Esophagus squamous epithelium (tissue), 5 donors: Measurements from ENCODE around the gene ADAMTS12. TPM values are rescaled to one million over a fixed set of nuclear protein-coding genes. Genes with fewer than 3 reads are reported as not detected.

ENCODE experiments used
- DNase-seq: peaks from one replicate; lab custom pipeline; 2025; lab: John Stamatoyannopoulos, UW
- H3K27ac ChIP-seq, 4 donors: fragments of 200-600 bp; sonication (generic); one replicate each; pipeline ENCODE4 v1.5.1; 2016 to 2019; ENCODE audit warnings: mild to moderate bottlenecking in 1 of 4
- H3K27me3 ChIP-seq, 4 donors: fragments of 200-600 bp; sonication (generic); 1 replicate in 3 of 4; 2 replicates in 1 of 4; pipeline versions ENCODE4 v1.5.1 to v1.6.0; 2017 to 2021; ENCODE audit warnings: antibody characterized with exemption in 1 of 4
- H3K36me3 ChIP-seq, 3 donors: fragments of 200-600 bp; sonication (generic); one replicate each; pipeline ENCODE4 v1.5.1; 2016 to 2019
- H3K4me1 ChIP-seq, 3 donors: fragments of 200-600 bp; sonication (generic); one replicate each; pipeline ENCODE4 v1.5.1; 2017 to 2019
- H3K4me3 ChIP-seq, 4 donors: fragments of 200-600 bp; sonication (generic); 1 replicate in 3 of 4; 2 replicates in 1 of 4; pipeline ENCODE4 v1.5.1; 2016 to 2019; ENCODE audit warnings: mild to moderate bottlenecking in 2 of 4, moderate library complexity in 1 of 4
- H3K9me3 ChIP-seq, 3 donors: fragments of 200-600 bp; sonication (generic); one replicate each; pipeline ENCODE4 v1.5.1; 2016 to 2019
- POLR2A ChIP-seq, 4 donors: fragments of 450-650 bp; IDR thresholded peaks; one replicate each; pipeline ENCODE4 v1.6.1; 2017; ENCODE audit warnings: antibody characterized with exemption in 4 of 4, mild to moderate bottlenecking in 4 of 4, moderate library complexity in 3 of 4
- WGBS, 2 donors: methylation state at CpG; one replicate each; pipeline ENCODE4 v1.1.5; 2018; 5-methylcytosine and 5-hydroxymethylcytosine counted together
- intact Hi-C: fragments of 100-400 bp; cut with DNase I; formaldehyde crosslinking; loops from one replicate; pipeline ENCODE4 v1.15.0; 2022
- total RNA-seq, 4 donors: library from RNA; depleted of rRNA; stranded (reverse); fragments of >200 nt; gene quantifications; one replicate each; pipeline ENCODE4 v1.1.0, GENCODE V29; 2016
- TF ChIP-seq, protein P1 (sequence below), 6 experiments: fragments of 450-650 bp in 4 of 6; fragments of 200-600 bp in 2 of 6; sonication (generic) in 2 of 6; IDR thresholded peaks; one replicate each; pipeline ENCODE4 v1.5.1; 2016 to 2019; ENCODE audit warnings: antibody characterized with exemption in 6 of 6, mild to moderate bottlenecking in 4 of 6, moderate library complexity in 4 of 6
- donor health status: DM: yes; HTN: yes; CAD: no.

The ADAMTS12 gene
- total RNA-seq, 4 donors from 2014 or later, result 0.73 to 1.3 (median 0.76) TPM; not detected in 1

DNA sequence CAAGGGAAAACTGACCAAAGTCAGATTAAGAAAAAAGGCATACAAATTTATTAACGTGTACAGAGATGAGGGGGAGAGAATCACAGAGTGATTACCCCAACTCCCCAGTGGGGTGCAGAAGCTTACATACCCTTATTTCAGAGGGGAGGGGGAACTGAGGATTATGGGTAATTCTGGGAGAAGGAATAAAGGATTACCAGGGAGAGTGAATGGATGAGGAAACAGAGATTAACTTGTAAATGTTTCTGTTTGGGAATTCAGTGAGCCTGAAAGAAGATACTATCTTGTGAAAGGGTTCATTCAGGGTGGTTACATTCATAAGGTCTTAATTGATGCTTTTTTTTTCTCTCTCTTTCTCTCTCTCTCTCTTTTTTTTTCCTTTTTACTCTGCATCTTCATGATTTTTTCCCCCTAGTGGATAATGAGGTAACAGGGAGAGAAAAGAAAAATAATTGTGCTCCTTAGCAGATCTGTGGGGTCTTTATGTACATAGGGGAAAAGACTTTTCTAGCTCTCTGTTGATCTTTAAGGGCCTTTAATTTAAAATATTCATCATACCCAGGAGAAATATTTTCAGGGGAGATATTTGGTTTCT lies 401.6 kb downstream of the ADAMTS12 start:
- intact Hi-C loops, result no loop called here
- Histone ChIP-seq H3K27ac (no peak overlapping the region), H3K9me3 (no peaks in the 10 kb centered on the region), H3K4me3 (no peak overlapping the region), H3K27me3 (no peaks in the 10 kb centered on the region), H3K36me3 (no peaks in the 10 kb centered on the region), H3K4me1 (no peaks in the 10 kb centered on the region)
- TF ChIP-seq, protein P1, sequence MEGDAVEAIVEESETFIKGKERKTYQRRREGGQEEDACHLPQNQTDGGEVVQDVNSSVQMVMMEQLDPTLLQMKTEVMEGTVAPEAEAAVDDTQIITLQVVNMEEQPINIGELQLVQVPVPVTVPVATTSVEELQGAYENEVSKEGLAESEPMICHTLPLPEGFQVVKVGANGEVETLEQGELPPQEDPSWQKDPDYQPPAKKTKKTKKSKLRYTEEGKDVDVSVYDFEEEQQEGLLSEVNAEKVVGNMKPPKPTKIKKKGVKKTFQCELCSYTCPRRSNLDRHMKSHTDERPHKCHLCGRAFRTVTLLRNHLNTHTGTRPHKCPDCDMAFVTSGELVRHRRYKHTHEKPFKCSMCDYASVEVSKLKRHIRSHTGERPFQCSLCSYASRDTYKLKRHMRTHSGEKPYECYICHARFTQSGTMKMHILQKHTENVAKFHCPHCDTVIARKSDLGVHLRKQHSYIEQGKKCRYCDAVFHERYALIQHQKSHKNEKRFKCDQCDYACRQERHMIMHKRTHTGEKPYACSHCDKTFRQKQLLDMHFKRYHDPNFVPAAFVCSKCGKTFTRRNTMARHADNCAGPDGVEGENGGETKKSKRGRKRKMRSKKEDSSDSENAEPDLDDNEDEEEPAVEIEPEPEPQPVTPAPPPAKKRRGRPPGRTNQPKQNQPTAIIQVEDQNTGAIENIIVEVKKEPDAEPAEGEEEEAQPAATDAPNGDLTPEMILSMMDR (IDR thresholded peaks at IDR 0.05), result no peak
- TF ChIP-seq POLR2A (IDR thresholded peaks at IDR 0.05), result no peak
- no peak for DNase-seq
- WGBS, 2 donors, result 81 to 83% methylated on average over 1 of the region's 1 CpG

GRCh38 chr5:33489481-33490067 lies 402.2 kb downstream of the ADAMTS12 start:
- TF ChIP-seq POLR2A (IDR thresholded peaks at IDR 0.05), result no peak
- TF ChIP-seq, protein P1 (IDR thresholded peaks at IDR 0.05), result no peak
- intact Hi-C loops, result no loop called here
- Histone ChIP-seq H3K9me3 (no peaks in the 10 kb centered on the region), H3K27ac (no peak overlapping the region), H3K4me1 (no peaks in the 10 kb centered on the region), H3K36me3 (no peaks in the 10 kb centered on the region), H3K4me3 (no peak overlapping the region), H3K27me3 (no peaks in the 10 kb centered on the region)
- DNase-seq, result no peak
- 86 to 93% methylated on average over 6 of the region's 6 CpGs for WGBS, 2 donors

GRCh38 chr5:33488558-33489355 lies 403.0 kb downstream of the ADAMTS12 start:
- no peaks in the 10 kb centered on the region for H3K4me1 ChIP-seq
- intact Hi-C loops, result no loop called here
- 92% methylated on average over 10 to 15 of the region's 19 CpGs for WGBS, 2 donors
- H3K27me3 ChIP-seq, result no peaks in the 10 kb centered on the region
- no peaks in the 10 kb centered on the region for H3K36me3 ChIP-seq
- no peaks in the 10 kb centered on the region for H3K9me3 ChIP-seq
- TF ChIP-seq, protein P1 (IDR thresholded peaks at IDR 0.05), result no peak
- TF ChIP-seq POLR2A (IDR thresholded peaks at IDR 0.05), result no peak
- no peak overlapping the region for H3K27ac ChIP-seq
- no peak for DNase-seq
- no peak overlapping the region for H3K4me3 ChIP-seq

DNA sequence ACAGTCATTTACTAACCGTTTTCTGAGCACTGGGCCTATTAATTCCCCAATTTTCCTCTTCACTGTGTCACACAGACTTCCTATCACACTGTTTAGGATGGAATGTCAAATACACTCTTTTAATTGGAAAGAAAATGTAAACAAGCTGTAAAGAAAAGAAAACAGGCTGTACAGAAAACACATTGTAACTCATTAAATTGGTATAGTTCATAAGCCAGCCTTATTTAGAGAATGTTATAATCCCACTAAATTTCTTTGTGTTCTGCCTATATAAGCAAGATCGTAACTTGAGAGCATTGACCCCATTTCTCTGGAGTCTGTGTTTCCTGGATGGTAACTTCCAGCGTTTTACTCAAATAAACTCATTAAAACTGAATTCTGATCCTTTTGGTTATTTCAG lies 404.6 kb downstream of the ADAMTS12 start:
- DNase-seq, result no peak
- WGBS, 2 donors, result 63 to 69% methylated on average over 3 of the region's 3 CpGs
- Histone ChIP-seq H3K27ac (no peak overlapping the region), H3K4me1 (no peaks in the 10 kb centered on the region), H3K9me3 (no peaks in the 10 kb centered on the region), H3K27me3 (no peaks in the 10 kb centered on the region), H3K36me3 (no peaks in the 10 kb centered on the region), H3K4me3 (no peak overlapping the region)
- TF ChIP-seq POLR2A (IDR thresholded peaks at IDR 0.05), result no peak
- TF ChIP-seq, protein P1 (IDR thresholded peaks at IDR 0.05), result no peak
- intact Hi-C loops, result no loop called here

DNA sequence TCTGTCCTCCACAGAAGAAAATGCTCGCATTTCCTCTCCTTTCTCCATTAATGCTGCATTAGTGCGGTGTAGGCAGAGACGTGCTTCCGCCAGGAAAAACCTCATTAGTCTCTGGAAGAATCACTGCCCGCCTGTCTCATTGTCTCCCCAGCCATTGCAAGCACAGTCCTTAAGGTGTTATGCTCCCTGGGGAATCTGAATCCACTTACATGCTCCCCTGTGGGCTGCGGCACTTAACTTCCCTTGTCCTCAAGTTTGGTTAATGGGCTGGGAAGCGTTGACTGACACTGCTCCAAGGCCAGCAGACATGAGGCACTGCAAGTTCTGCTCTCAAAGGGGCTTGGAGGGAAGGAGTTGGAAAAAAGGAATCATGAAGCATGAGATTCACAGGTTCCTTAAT lies 409.5 kb downstream of the ADAMTS12 start:
- H3K4me1 ChIP-seq, result no peaks in the 10 kb centered on the region

More for the DNA sequence above, 409.5 kb downstream of the ADAMTS12 start:
- intact Hi-C loops, result no loop called here
- Histone ChIP-seq H3K4me3 (no peak overlapping the region), H3K9me3 (no peaks in the 10 kb centered on the region), H3K36me3 (peaks cover 0 to 8% (median 0%) of the 10 kb centered on the region in 3 donors), H3K27ac (no peak overlapping the region), H3K27me3 (no peaks in the 10 kb centered on the region)
- WGBS, 2 donors, result 85 to 91% methylated on average over 6 to 7 of the region's 7 CpGs
- DNase-seq, result no peak
- TF ChIP-seq, protein P1 (IDR thresholded peaks at IDR 0.05), result no peak
- TF ChIP-seq POLR2A (IDR thresholded peaks at IDR 0.05), result no peak
